Colonic mucosa (tissue), 4 donors: ENCODE data around the gene TREX2. TPM values are rescaled to one million over a fixed set of nuclear protein-coding genes. Genes with fewer than 3 reads are reported as not detected.

ENCODE experiments used
- DNase-seq: peaks from one replicate; pipeline ENCODE4 v3.0.0-alpha.2; 2020
- H3K27ac ChIP-seq: fragments of 200-600 bp; one replicate; pipeline ENCODE4 v1.8.0; 2021
- H3K27me3 ChIP-seq: fragments of 200-600 bp; one replicate; pipeline ENCODE4 v1.8.0; 2021
- H3K36me3 ChIP-seq: fragments of 200-600 bp; one replicate; pipeline ENCODE4 v1.8.0; 2021
- H3K4me1 ChIP-seq: fragments of 200-600 bp; one replicate; pipeline ENCODE4 v1.8.0; 2021; ENCODE audit warnings: mild to moderate bottlenecking
- H3K4me3 ChIP-seq: fragments of 200-600 bp; one replicate; pipeline ENCODE4 v1.8.0; 2021
- H3K9ac ChIP-seq, 2 donors: one replicate each; pipeline ENCODE4 v1.7.0; 2013; ENCODE audit warnings: control low read depth in 2 of 2, low read depth in 2 of 2, low read length in 2 of 2
- H3K9me3 ChIP-seq: fragments of 200-600 bp; one replicate; pipeline ENCODE4 v1.8.0; 2021
- CTCF ChIP-seq: fragments of 200-600 bp; IDR thresholded peaks from one replicate; pipeline ENCODE4 v1.8.0; 2022; ENCODE audit warnings: antibody characterized with exemption, mild to moderate bottlenecking
- intact Hi-C: fragments of 100-400 bp; cut with DNase I; formaldehyde crosslinking; loops from one replicate; pipeline ENCODE4 v1.14.1; 2022
- total RNA-seq, 2 donors: library from RNA; stranded (reverse); fragmentation: NEBNext Ultra II Directional in 1 of 2; extraction: Animal tissue kit (Norgen Biotek cat#: 25700) in 1 of 2; gene quantifications; one replicate each; pipeline ENCODE4 v1.2.1, GENCODE V29; 2021
- donor health status: healthy.
- donor health status: DM: no; HTN: no; CAD: no.
- donor health status: DM: no; HTN: no; CAD: no.

TREX2 gene
- total RNA-seq, 2 donors from 2014 or later: 1.2 TPM; not detected in 1

GRCh38 chrX:153412746-153413720 is 32.8 kb downstream of the TREX2 start:
- H3K4me1 ChIP-seq: no peaks in the 10 kb centered on the region
- no peak for DNase-seq
- H3K9ac ChIP-seq: no peak overlapping the region
- H3K27ac ChIP-seq: no peak overlapping the region
- H3K36me3 ChIP-seq: no peaks in the 10 kb centered on the region
- H3K27me3 ChIP-seq: peaks cover 10% of the 10 kb centered on the region
- no peaks in the 10 kb centered on the region for H3K9me3 ChIP-seq
- intact Hi-C loops: no loop called here
- H3K4me3 ChIP-seq: no peak overlapping the region
- TF ChIP-seq CTCF: no peak

GRCh38 chrX:153411988-153412574 is 33.8 kb downstream of the TREX2 start:
- no peaks in the 10 kb centered on the region for H3K9me3 ChIP-seq
- no peaks in the 10 kb centered on the region for H3K36me3 ChIP-seq
- DNase-seq: no peak
- H3K27ac ChIP-seq: no peak overlapping the region
- H3K27me3 ChIP-seq: peaks cover 10% of the 10 kb centered on the region
- no peak overlapping the region for H3K9ac ChIP-seq
- no peaks in the 10 kb centered on the region for H3K4me1 ChIP-seq
- TF ChIP-seq CTCF: no peak
- intact Hi-C loops: no loop called here
- H3K4me3 ChIP-seq: peak overlapping the region; percentile 32

- Histone ChIP-seq H3K4me3 (peak within 1 kb of the TSS; percentile 32), H3K9ac (peak within 1 kb of the TSS in 1 of 2 donors; percentile 63), H3K9me3 (no peaks in the 10 kb centered on the region), H3K4me1 (no peaks in the 10 kb centered on the region), H3K36me3 (no peaks in the 10 kb centered on the region), H3K27me3 (peaks cover 10% of the 10 kb centered on the region), H3K27ac (no peak within 1 kb of the TSS)
- DNase-seq: no peak
- TF ChIP-seq CTCF: no peak
- intact Hi-C loops: no loop called here
Measured at GRCh38 chrX:153411255-153411987, 34.4 kb downstream of the TREX2 start, which contains the start of gene ZFP92. Gene ZFP92, plus strand, starts transcription at chrX:153411472. Its CDS starts 6,851 bp downstream, at chrX:153418323.

GRCh38 chrX:153410888-153411254 is 35.0 kb downstream of the TREX2 start:
- Histone ChIP-seq H3K27me3 (peaks cover 10% of the 10 kb centered on the region), H3K4me3 (peak overlapping the region; percentile 32), H3K36me3 (no peaks in the 10 kb centered on the region), H3K9me3 (no peaks in the 10 kb centered on the region), H3K27ac (no peak overlapping the region), H3K9ac (no peak overlapping the region), H3K4me1 (no peaks in the 10 kb centered on the region)
- DNase-seq: no peak
- TF ChIP-seq CTCF: no peak
- intact Hi-C loops: no loop called here

- Histone ChIP-seq H3K4me3 (no peak overlapping the region), H3K9ac (no peak overlapping the region), H3K9me3 (no peaks in the 10 kb centered on the region), H3K27ac (no peak overlapping the region), H3K27me3 (peaks cover 10% of the 10 kb centered on the region), H3K4me1 (no peaks in the 10 kb centered on the region), H3K36me3 (no peaks in the 10 kb centered on the region)
- TF ChIP-seq CTCF: no peak
- intact Hi-C loops: no loop called here
- no peak for DNase-seq
Measured at GRCh38 chrX:153410373-153410772, 35.5 kb downstream of the TREX2 start.
